Lower leg skin (tissue), 4 donors: ENCODE measurements around the gene TSR2. TPM values are rescaled to one million over a fixed set of nuclear protein-coding genes. Genes with fewer than 3 reads are reported as not detected.

ENCODE experiments used
- DNase-seq, 2 donors: peaks; one replicate each; pipeline ENCODE4 v3.0.0-alpha.2; 2019; ENCODE audit warnings: low spot score in 2 of 2
- H3K4me3 ChIP-seq: fragments of 200-600 bp; sonication (generic); 2 replicates; pipeline ENCODE4 v1.5.1; 2017; ENCODE audit warnings: mild to moderate bottlenecking, low read depth; ENCODE audit not compliant: poor library complexity, severe bottlenecking
- CTCF ChIP-seq, 3 donors: fragments of 450-650 bp; IDR thresholded peaks; one replicate each; pipeline ENCODE4 v1.5.1; 2016; ENCODE audit warnings: antibody characterized with exemption in 3 of 3, mild to moderate bottlenecking in 3 of 3, moderate library complexity in 2 of 3
- POLR2A ChIP-seq, 2 donors: fragments of 450-650 bp; IDR thresholded peaks; one replicate each; pipeline ENCODE4 v1.6.1; 2016 to 2017; ENCODE audit warnings: antibody characterized with exemption in 2 of 2, mild to moderate bottlenecking in 1 of 2, moderate library complexity in 1 of 2
- WGBS, 2 donors: methylation state at CpG; one replicate each; pipeline ENCODE4 v1.1.5; 2018; 5-methylcytosine and 5-hydroxymethylcytosine counted together
- intact Hi-C: fragments of 100-400 bp; cut with DNase I; formaldehyde crosslinking; loops from one replicate; pipeline ENCODE4 v1.15.0; 2023; ENCODE audit warnings: low total_unique reads
- total RNA-seq, 4 donors: library from RNA; depleted of rRNA; stranded (reverse); fragments of >200 nt; gene quantifications; one replicate each; pipeline ENCODE4 v1.1.0, GENCODE V29; 2016

TSR2 gene
- 10 to 100 TPM; 20.2 to 26.8 (median 23.0) TPM for total RNA-seq

- WGBS, 2 donors, result 0 to 44% methylated on average over 22 to 40 of the region's 40 CpGs
- DNase-seq, result peak; percentile 75 to 94
- H3K4me3 ChIP-seq, result peak within 1 kb of the TSS; percentile 79
- intact Hi-C loops, result no loop called here
- TF ChIP-seq POLR2A (IDR thresholded peaks at IDR 0.05), result no peak
- TF ChIP-seq CTCF (IDR thresholded peaks at IDR 0.05), result no peak
These were observed at the start of gene TSR2 for GRCh38 chrX:54439960-54440871. TSR2 (plus strand) TSS chrX:54440404; CDS start chrX:54440422, 18 bp downstream.

- TF ChIP-seq CTCF (IDR thresholded peaks at IDR 0.05) (no peak), POLR2A (IDR thresholded peaks at IDR 0.05) (no peak)
- DNase-seq, result no peak
- 67 to 69% methylated on average over 1 of the region's 1 CpG for WGBS, 2 donors
- intact Hi-C loops, result no loop called here
- H3K4me3 ChIP-seq, result no peak overlapping the region
These were observed 43.1 kb upstream of the TSR2 start for GRCh38 chrX:54397113-54397512.

- WGBS, 2 donors, result 71 to 77% methylated on average over 2 of the region's 2 CpGs
- TF ChIP-seq CTCF (IDR thresholded peaks at IDR 0.05) (no peak), POLR2A (IDR thresholded peaks at IDR 0.05) (no peak)
- no peak for DNase-seq
- H3K4me3 ChIP-seq, result no peak overlapping the region
- intact Hi-C loops, result no loop called here
These were observed 32.9 kb upstream of the TSR2 start for GRCh38 chrX:54407266-54407665.

- TF ChIP-seq POLR2A (IDR thresholded peaks at IDR 0.05), result no peak
- no peak for TF ChIP-seq CTCF (IDR thresholded peaks at IDR 0.05)
- 55 to 65% methylated on average over 1 of the region's 1 CpG for WGBS, 2 donors
- no peak for DNase-seq
- H3K4me3 ChIP-seq, result no peak overlapping the region
- intact Hi-C loops, result no loop called here
These were observed 28.5 kb upstream of the TSR2 start for GRCh38 chrX:54411732-54412131.

- no peak for DNase-seq
These were observed 26.5 kb upstream of the TSR2 start for GRCh38 chrX:54413753-54414152.

More at GRCh38 chrX:54413753-54414152, 26.5 kb upstream of the TSR2 start:
- TF ChIP-seq POLR2A (IDR thresholded peaks at IDR 0.05) (no peak), CTCF (IDR thresholded peaks at IDR 0.05) (no peak)
- 64 to 75% methylated on average over 2 to 3 of the region's 3 CpGs for WGBS, 2 donors
- intact Hi-C loops, result no loop called here
- H3K4me3 ChIP-seq, result no peak overlapping the region
